IMR-90 (cell line): ENCODE measurements around the gene HTN1.
"Not testable (repeated sequence)": the region's sequence is repeated elsewhere in the genome, so short reads cannot be mapped to it uniquely, and the experiment has no call there.

Source experiments
- BHLHE40 ChIP-seq: fragments of 150-350 bp; IDR thresholded peaks from 2 replicates; pipeline ENCODE4 v1.6.1; 2016; ENCODE audit warnings: mild to moderate bottlenecking, low read depth, low read length
- CEBPB ChIP-seq: IDR thresholded peaks from 2 replicates; pipeline ENCODE4 v1.6.1; 2012; ENCODE audit warnings: low read depth, low read length, improper control_type of control experiment
- CHD1 ChIP-seq: IDR thresholded peaks from 2 replicates; pipeline ENCODE4 v1.6.1; 2012; ENCODE audit warnings: low read depth, low read length, improper control_type of control experiment
- CTCF ChIP-seq: conservative IDR thresholded peaks from 2 replicates; pipeline ENCODE4 v1.5.1; 2012; ENCODE audit warnings: mild to moderate bottlenecking, low read depth, low read length, improper control_type of control experiment
- ELK1 ChIP-seq: fragments of 150-350 bp; IDR thresholded peaks from 2 replicates; pipeline ENCODE4 v1.6.1; 2016; ENCODE audit warnings: low read depth, mild to moderate bottlenecking, low read length, moderate library complexity, borderline replicate concordance
- MAFK ChIP-seq: IDR thresholded peaks from 2 replicates; pipeline ENCODE4 v1.6.1; 2012; ENCODE audit warnings: low read depth, low read length, improper control_type of control experiment
- MAZ ChIP-seq: IDR thresholded peaks from 2 replicates; pipeline ENCODE4 v1.6.1; 2012; ENCODE audit warnings: low read depth, mild to moderate bottlenecking, low read length, improper control_type of control experiment, moderate library complexity, borderline replicate concordance
- POLR2A ChIP-seq: IDR thresholded peaks from 2 replicates; pipeline ENCODE4 v1.6.1; 2012; ENCODE audit warnings: mild to moderate bottlenecking, low read depth, low read length
- RAD21 ChIP-seq: IDR thresholded peaks from 2 replicates; pipeline ENCODE4 v1.6.1; 2012; ENCODE audit warnings: low read length, improper control_type of control experiment
- RCOR1 ChIP-seq: IDR thresholded peaks from 2 replicates; pipeline ENCODE4 v1.6.1; 2012; ENCODE audit warnings: mild to moderate bottlenecking, low read length, improper control_type of control experiment; ENCODE audit not compliant: insufficient replicate concordance
- RFX5 ChIP-seq: IDR thresholded peaks from 2 replicates; pipeline ENCODE4 v1.8.0; 2012; ENCODE audit warnings: low read depth, mild to moderate bottlenecking, low read length, moderate library complexity
- TF ChIP-seq, protein P1 (sequence below): fragments of 150-350 bp; IDR thresholded peaks from 2 replicates; pipeline ENCODE4 v1.6.1; 2017; ENCODE audit warnings: mild to moderate bottlenecking, antibody characterized with exemption, low read length, low read depth

DNA sequence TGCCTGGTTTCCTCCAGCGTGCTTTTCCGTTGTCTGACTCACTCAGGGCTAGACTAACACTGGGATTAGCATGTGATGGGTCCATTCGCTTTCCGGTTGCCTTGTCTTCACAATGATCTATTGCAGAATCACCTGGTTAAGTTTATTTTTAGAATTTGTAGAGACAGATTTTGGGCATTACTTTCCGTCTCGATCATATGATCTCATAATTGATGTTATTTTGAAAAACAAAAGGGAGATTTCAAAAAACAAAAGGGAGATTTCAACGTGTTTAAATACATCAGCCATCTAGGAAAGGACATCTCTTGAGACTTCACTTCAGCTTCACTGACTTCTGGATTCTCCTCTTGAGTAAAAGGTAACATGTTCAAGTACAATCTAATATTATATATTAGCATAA, 22.1 kb upstream of the HTN1 start, which contains the start of gene HTN3:
- not testable (repeated sequence) for TF ChIP-seq CTCF, CEBPB, POLR2A, RFX5, ELK1, BHLHE40, CHD1, MAZ, MAFK, RAD21, RCOR1
- TF ChIP-seq, protein P1, sequence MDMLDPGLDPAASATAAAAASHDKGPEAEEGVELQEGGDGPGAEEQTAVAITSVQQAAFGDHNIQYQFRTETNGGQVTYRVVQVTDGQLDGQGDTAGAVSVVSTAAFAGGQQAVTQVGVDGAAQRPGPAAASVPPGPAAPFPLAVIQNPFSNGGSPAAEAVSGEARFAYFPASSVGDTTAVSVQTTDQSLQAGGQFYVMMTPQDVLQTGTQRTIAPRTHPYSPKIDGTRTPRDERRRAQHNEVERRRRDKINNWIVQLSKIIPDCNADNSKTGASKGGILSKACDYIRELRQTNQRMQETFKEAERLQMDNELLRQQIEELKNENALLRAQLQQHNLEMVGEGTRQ = not testable (repeated sequence)
